ENCODE results near the gene TNFRSF8.

- TF ChIP-seq RCOR1 (IDR thresholded peaks at IDR 0.05; ENCODE audit: borderline replicate concordance in 1 of 2, low read depth in 2 of 2, low read length in 2 of 2): no peak
- TF ChIP-seq PCBP1 (IDR thresholded peaks at IDR 0.05; ENCODE audit: low read depth, low read length, poor library complexity, severe bottlenecking): no peak
- no peak for TF ChIP-seq ZNF143 (CRISPR knock-in tag; IDR thresholded peaks at IDR 0.05)
- TF ChIP-seq FOXK1 (CRISPR knock-in tag; IDR thresholded peaks at IDR 0.05; ENCODE audit: borderline replicate concordance): no peak
- TF ChIP-seq POLR2AphosphoS5 (IDR thresholded peaks at IDR 0.05; ENCODE audit: control insufficient read depth, insufficient read depth, low read depth, low read length): no peak
- TF ChIP-seq BACH1 (tag; IDR thresholded peaks at IDR 0.05): no peak
- TF ChIP-seq PREB (CRISPR knock-in tag; IDR thresholded peaks at IDR 0.05): no peak
- TF ChIP-seq ZNF639 (CRISPR knock-in tag; conservative IDR thresholded peaks at IDR 0.05 in 1 of 2, IDR thresholded peaks at IDR 0.05 in 1 of 2): no peak
- no peak for TF ChIP-seq POLR2G (IDR thresholded peaks at IDR 0.05; ENCODE audit: low read depth, low read length)
- TF ChIP-seq FOS (IDR thresholded peaks at IDR 0.05; ENCODE audit: extremely low read depth, insufficient read length): no peak
- no peak for TF ChIP-seq ZNF512 (tag; IDR thresholded peaks at IDR 0.05)
- no peak for TF ChIP-seq TCF7 (IDR thresholded peaks at IDR 0.05; ENCODE audit: borderline replicate concordance)
These were observed 107.2 kb downstream of the TNFRSF8 start for GRCh38 chr1:12170263-12170671.
